ENCODE data around the gene FAAP24.
"Not testable (repeated sequence)": the region's sequence is repeated elsewhere in the genome, so short reads cannot be mapped to it uniquely, and the experiment has no call there.

- not testable (repeated sequence) for TF ChIP-seq CTCF, POLR2A (IDR thresholded peaks at IDR 0.05)
Measured at GRCh38 chr19:32982488-32982887, 10.4 kb downstream of the FAAP24 start.
